ENCODE results near the gene PHF21A.

Gene PHF21A

DNA sequence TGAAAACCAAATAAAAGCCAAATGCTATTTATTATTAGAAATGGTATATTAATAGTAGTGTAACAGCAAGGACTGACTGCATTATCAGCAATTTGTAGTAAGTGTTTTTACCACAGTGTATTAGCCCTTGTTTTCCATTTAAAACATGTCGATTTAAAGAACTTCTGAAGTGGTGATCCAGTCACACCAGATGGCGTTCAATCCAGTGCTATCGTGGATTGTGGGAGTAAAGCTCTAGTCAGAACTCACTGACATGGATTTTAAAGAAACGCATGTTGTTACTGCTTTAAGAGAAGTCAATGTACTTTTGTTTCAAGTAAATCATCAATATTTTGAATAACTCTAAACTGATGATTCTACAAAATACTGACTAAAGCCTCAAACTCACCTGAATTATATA lies 147.7 kb downstream of the PHF21A start:
- TF ChIP-seq ZNF274 (IDR thresholded peaks at IDR 0.05; ENCODE audit: low read depth, low read length): no peak
- no peak for TF ChIP-seq SUZ12 (IDR thresholded peaks at IDR 0.05; ENCODE audit: extremely low read depth, insufficient read depth, insufficient read length)
- no peak for TF ChIP-seq YY1 (IDR thresholded peaks at IDR 0.05; ENCODE audit: insufficient read depth, insufficient read length)
- peaks cover 33% of the 10 kb centered on the region for H3K36me3 ChIP-seq (ENCODE audit: insufficient read depth, insufficient read length, low read length)
- H3K9me3 ChIP-seq (ENCODE audit: insufficient read depth, low read length): no peaks in the 10 kb centered on the region
- peaks cover 3% of the 10 kb centered on the region for H3K4me1 ChIP-seq (ENCODE audit: insufficient read depth, insufficient read length)
- DNase-seq (ENCODE audit: low read depth, low spot score): no peak
- no peak overlapping the region for H3K4me3 ChIP-seq (ENCODE audit: insufficient read length, low read depth)
- no peaks in the 10 kb centered on the region for H3K27me3 ChIP-seq (ENCODE audit: insufficient read depth, insufficient read length)
- H3K9ac ChIP-seq (ENCODE audit: insufficient read length, low read depth): no peak overlapping the region

DNA sequence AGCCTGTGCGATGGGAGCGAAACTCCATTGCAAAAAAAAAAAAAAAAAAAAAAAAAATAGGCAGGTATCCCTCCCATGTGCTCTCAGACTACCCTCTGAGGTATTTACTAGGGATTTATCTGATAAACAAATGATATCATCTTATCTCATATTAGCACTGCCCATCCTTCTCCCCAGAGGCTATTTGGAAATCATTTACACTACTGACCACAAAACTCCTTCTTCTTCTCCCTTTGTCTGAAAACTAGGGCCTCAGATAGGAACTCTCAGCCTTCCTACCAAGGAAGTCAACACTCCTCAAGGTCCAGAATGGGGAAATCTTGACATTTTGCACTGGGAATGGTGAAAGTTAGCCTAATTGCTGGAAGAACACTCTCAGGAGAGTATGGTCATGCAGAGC lies 152.4 kb downstream of the PHF21A start:
- H3K36me3 ChIP-seq (ENCODE audit: insufficient read depth, insufficient read length, low read length): peaks cover 52% of the 10 kb centered on the region

GRCh38 chr11:45967506-45967905 lies 153.7 kb downstream of the PHF21A start:
- no peaks in the 10 kb centered on the region for H3K27me3 ChIP-seq (ENCODE audit: insufficient read depth, insufficient read length)
- H3K4me1 ChIP-seq (ENCODE audit: insufficient read depth, insufficient read length): peaks cover 3% of the 10 kb centered on the region
- peaks cover 52% of the 10 kb centered on the region for H3K36me3 ChIP-seq (ENCODE audit: insufficient read depth, insufficient read length, low read length)
- no peak for TF ChIP-seq SUZ12 (IDR thresholded peaks at IDR 0.05; ENCODE audit: extremely low read depth, insufficient read depth, insufficient read length)
- TF ChIP-seq ZNF274 (IDR thresholded peaks at IDR 0.05; ENCODE audit: low read depth, low read length): no peak
- no peak for TF ChIP-seq YY1 (IDR thresholded peaks at IDR 0.05; ENCODE audit: insufficient read depth, insufficient read length)
- H3K9ac ChIP-seq (ENCODE audit: insufficient read length, low read depth): no peak overlapping the region
- no peaks in the 10 kb centered on the region for H3K9me3 ChIP-seq (ENCODE audit: insufficient read depth, low read length)
- no peak for DNase-seq (ENCODE audit: low read depth, low spot score)
- no peak overlapping the region for H3K4me3 ChIP-seq (ENCODE audit: insufficient read length, low read depth)

More for the DNA sequence above, 152.4 kb downstream of the PHF21A start:
- Histone ChIP-seq H3K9me3 (ENCODE audit: insufficient read depth, low read length) (no peaks in the 10 kb centered on the region), H3K4me3 (ENCODE audit: insufficient read length, low read depth) (no peak overlapping the region), H3K9ac (ENCODE audit: insufficient read length, low read depth) (no peak overlapping the region), H3K4me1 (ENCODE audit: insufficient read depth, insufficient read length) (peaks cover 3% of the 10 kb centered on the region), H3K27me3 (ENCODE audit: insufficient read depth, insufficient read length) (no peaks in the 10 kb centered on the region)
- no peak for DNase-seq (ENCODE audit: low read depth, low spot score)
- no peak for TF ChIP-seq SUZ12 (IDR thresholded peaks at IDR 0.05; ENCODE audit: extremely low read depth, insufficient read depth, insufficient read length)
- no peak for TF ChIP-seq YY1 (IDR thresholded peaks at IDR 0.05; ENCODE audit: insufficient read depth, insufficient read length)
- no peak for TF ChIP-seq ZNF274 (IDR thresholded peaks at IDR 0.05; ENCODE audit: low read depth, low read length)

GRCh38 chr11:45964911-45965389 lies 156.3 kb downstream of the PHF21A start:
- no peak overlapping the region for H3K9ac ChIP-seq (ENCODE audit: insufficient read length, low read depth)
- TF ChIP-seq ZNF274 (IDR thresholded peaks at IDR 0.05; ENCODE audit: low read depth, low read length) (no peak), SUZ12 (IDR thresholded peaks at IDR 0.05; ENCODE audit: extremely low read depth, insufficient read depth, insufficient read length) (no peak), YY1 (IDR thresholded peaks at IDR 0.05; ENCODE audit: insufficient read depth, insufficient read length) (no peak)
- H3K27me3 ChIP-seq (ENCODE audit: insufficient read depth, insufficient read length): no peaks in the 10 kb centered on the region
- DNase-seq (ENCODE audit: low read depth, low spot score): peak; percentile 92
- no peaks in the 10 kb centered on the region for H3K9me3 ChIP-seq (ENCODE audit: insufficient read depth, low read length)
- no peak overlapping the region for H3K4me3 ChIP-seq (ENCODE audit: insufficient read length, low read depth)
- H3K4me1 ChIP-seq (ENCODE audit: insufficient read depth, insufficient read length): no peaks in the 10 kb centered on the region
- peaks cover 47% of the 10 kb centered on the region for H3K36me3 ChIP-seq (ENCODE audit: insufficient read depth, insufficient read length, low read length)

DNA sequence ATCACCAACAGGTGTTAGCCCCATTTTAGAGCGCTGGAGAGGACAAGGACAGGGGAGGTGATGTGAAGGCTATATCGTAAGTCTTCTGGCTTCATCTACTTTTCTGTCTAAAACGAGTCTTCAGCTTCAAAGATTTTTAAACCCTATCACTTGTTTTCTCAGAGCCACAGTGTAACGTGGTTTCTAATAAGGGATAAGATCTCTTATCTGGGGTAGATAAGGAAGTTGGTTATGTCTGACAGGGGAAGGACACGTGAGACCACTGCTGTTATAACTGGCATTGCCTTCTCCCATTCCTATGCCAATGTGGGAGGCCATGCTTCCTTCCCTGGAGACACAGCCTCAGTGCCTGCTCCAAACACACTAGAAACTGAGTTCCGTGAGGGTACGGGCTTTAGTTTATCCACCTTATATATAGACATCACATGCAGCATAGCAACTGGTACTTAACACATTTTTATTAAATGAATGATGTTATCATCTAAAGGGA lies 159.5 kb downstream of the PHF21A start:
- Histone ChIP-seq H3K9ac (ENCODE audit: insufficient read length, low read depth) (no peak overlapping the region), H3K9me3 (ENCODE audit: insufficient read depth, low read length) (no peaks in the 10 kb centered on the region), H3K27me3 (ENCODE audit: insufficient read depth, insufficient read length) (no peaks in the 10 kb centered on the region), H3K36me3 (ENCODE audit: insufficient read depth, insufficient read length, low read length) (peaks cover 19% of the 10 kb centered on the region), H3K4me3 (ENCODE audit: insufficient read length, low read depth) (no peak overlapping the region), H3K4me1 (ENCODE audit: insufficient read depth, insufficient read length) (no peaks in the 10 kb centered on the region)
- DNase-seq (ENCODE audit: low read depth, low spot score): no peak
- TF ChIP-seq ZNF274 (IDR thresholded peaks at IDR 0.05; ENCODE audit: low read depth, low read length) (no peak), YY1 (IDR thresholded peaks at IDR 0.05; ENCODE audit: insufficient read depth, insufficient read length) (no peak), SUZ12 (IDR thresholded peaks at IDR 0.05; ENCODE audit: extremely low read depth, insufficient read depth, insufficient read length) (no peak)

DNA sequence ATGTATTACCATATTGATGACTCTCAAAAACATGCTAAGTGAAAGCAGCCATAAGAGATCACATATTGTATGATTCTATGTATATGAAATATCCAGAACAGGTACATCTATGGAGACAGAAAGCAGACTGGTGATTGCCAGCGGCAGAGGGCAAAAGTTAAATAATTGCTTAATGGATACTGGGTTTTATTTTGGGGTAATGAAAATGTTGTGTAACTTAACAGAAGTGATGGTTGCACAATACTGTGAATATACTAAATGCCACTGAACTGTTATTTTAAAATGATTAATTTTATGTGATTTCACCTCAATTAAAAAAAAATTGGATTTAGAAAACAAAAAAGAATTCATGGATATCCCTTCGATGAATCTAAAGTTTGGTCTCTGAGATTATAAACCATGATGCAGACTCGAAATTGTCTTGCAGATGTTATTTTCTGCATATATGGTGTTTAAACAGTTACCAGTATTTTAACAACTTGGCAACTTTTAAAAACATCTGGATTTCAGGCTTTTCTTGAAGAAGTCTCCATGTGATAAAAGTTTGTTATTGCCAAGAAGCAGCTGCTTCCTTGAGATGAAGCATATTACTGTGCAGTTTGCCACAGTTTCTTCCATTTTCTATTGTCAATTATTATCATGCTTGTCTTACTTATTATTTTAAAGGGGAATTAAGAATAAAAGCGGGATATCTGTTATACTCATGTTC lies 160.7 kb downstream of the PHF21A start:
- Histone ChIP-seq H3K9me3 (ENCODE audit: insufficient read depth, low read length) (no peaks in the 10 kb centered on the region), H3K27me3 (ENCODE audit: insufficient read depth, insufficient read length) (no peaks in the 10 kb centered on the region), H3K36me3 (ENCODE audit: insufficient read depth, insufficient read length, low read length) (peaks cover 15% of the 10 kb centered on the region), H3K4me1 (ENCODE audit: insufficient read depth, insufficient read length) (no peaks in the 10 kb centered on the region), H3K4me3 (ENCODE audit: insufficient read length, low read depth) (no peak overlapping the region), H3K9ac (ENCODE audit: insufficient read length, low read depth) (no peak overlapping the region)
- TF ChIP-seq YY1 (IDR thresholded peaks at IDR 0.05; ENCODE audit: insufficient read depth, insufficient read length) (no peak), SUZ12 (IDR thresholded peaks at IDR 0.05; ENCODE audit: extremely low read depth, insufficient read depth, insufficient read length) (no peak), ZNF274 (IDR thresholded peaks at IDR 0.05; ENCODE audit: low read depth, low read length) (no peak)
- DNase-seq (ENCODE audit: low read depth, low spot score): no peak

DNA sequence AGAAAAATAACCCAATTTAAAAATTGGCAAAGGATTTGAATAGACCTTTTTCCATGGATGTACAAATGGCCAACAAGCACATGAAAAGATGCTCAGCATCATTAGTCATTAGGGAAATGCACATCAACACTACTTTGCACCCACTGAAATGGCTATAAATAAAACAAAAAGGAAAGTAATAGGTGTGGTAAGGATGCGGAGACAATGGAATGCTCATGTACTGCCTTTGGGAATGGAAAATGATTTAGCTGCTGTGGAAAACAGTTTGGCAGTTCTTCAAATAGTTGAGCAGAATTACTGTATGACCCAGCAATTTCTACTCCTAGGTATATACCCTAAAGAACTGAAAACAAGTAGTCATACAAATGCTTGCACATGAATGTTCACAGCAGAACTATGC lies 161.4 kb downstream of the PHF21A start:
- TF ChIP-seq YY1 (IDR thresholded peaks at IDR 0.05; ENCODE audit: insufficient read depth, insufficient read length) (no peak), SUZ12 (IDR thresholded peaks at IDR 0.05; ENCODE audit: extremely low read depth, insufficient read depth, insufficient read length) (no peak), ZNF274 (IDR thresholded peaks at IDR 0.05; ENCODE audit: low read depth, low read length) (no peak)
- H3K9me3 ChIP-seq (ENCODE audit: insufficient read depth, low read length): no peaks in the 10 kb centered on the region
- DNase-seq (ENCODE audit: low read depth, low spot score): no peak
- H3K4me1 ChIP-seq (ENCODE audit: insufficient read depth, insufficient read length): no peaks in the 10 kb centered on the region
- H3K9ac ChIP-seq (ENCODE audit: insufficient read length, low read depth): no peak overlapping the region
- H3K4me3 ChIP-seq (ENCODE audit: insufficient read length, low read depth): no peak overlapping the region
- H3K27me3 ChIP-seq (ENCODE audit: insufficient read depth, insufficient read length): no peaks in the 10 kb centered on the region
- H3K36me3 ChIP-seq (ENCODE audit: insufficient read depth, insufficient read length, low read length): peaks cover 9% of the 10 kb centered on the region
